ENCODE data around the gene SPTLC3.

- TF ChIP-seq EZH2 (IDR thresholded peaks at IDR 0.05; ENCODE audit: borderline replicate concordance) (no peak), CTCF (IDR thresholded peaks at IDR 0.05; ENCODE audit: poor library complexity) (no peak), EZH2phosphoT487 (IDR thresholded peaks at IDR 0.05; ENCODE audit: low read depth, severe bottlenecking, unreplicated experiment) (no peak)
These were observed 156.4 kb downstream of the SPTLC3 start for GRCh38 chr20:13165203-13165602.
